NCI-H128 (cell line): Measurements from ENCODE around the gene ZNF606.

Experiments
- DNase-seq: peaks from one replicate; lab custom pipeline; 2025; ENCODE audit not compliant: unreplicated experiment; lab: John Stamatoyannopoulos, UW

ZNF606 gene

GRCh38 chr19:57934820-57935665 is 67.6 kb downstream of the ZNF606 start, which contains the start of gene ZNF418:
TSS of gene ZNF418 (minus strand) at chr19:57935402. CDS start at chr19:57933822, 1,580 bp downstream.
- DNase-seq = no peak

- DNase-seq = no peak
Measured at GRCh38 chr19:57927587-57927986, 75.0 kb downstream of the ZNF606 start.
